GM19025 (cell line): ENCODE data around the gene ADAMTSL1.

ENCODE experiments used
- ATAC-seq: cut with Tn5 transposase; IDR thresholded peaks from one replicate; pipeline ENCODE4 v1.9.1; 2021; ENCODE audit warnings: mild to moderate bottlenecking, low read depth, moderate library complexity; ENCODE audit not compliant: unreplicated experiment

ADAMTSL1 gene

DNA sequence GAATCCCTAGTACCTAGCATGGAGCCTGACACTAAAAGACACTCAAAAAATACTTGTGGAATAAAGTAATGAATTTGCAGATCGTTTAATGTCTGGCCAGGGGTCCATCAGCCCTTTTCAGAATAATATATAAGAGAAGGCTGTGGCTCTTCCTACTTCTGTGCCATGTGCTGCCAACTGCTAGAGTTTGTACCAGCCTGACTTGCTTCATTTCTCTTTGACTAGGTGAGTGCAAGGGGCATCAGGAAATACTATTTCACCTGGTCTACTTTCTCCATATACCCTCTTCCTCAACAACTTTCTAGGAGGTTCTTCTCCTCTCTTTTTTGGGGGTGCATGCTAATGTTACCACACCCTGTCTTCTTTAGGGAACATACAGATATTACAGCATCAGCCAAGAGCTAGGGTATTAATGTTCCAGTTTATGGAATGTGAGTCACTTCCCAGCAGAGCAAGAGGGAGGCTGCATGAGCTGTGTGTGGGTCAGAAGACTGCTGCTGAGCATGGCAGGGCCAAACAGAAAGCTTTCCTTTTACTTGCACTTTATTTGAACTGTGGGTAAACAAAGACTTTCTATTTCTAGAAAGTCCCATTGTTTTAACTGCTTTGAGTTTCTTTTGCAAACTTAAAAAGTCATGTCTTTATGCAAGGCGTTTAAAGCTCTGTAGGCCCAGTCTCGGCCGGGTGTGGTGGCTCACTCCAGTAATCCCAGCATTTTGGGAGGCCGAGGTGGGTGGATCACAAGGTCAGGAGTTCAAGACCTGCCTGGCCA, 158.9 kb downstream of the ADAMTSL1 start:
- ATAC-seq = no peak

GRCh38 chr9:18636781-18637180, 162.8 kb downstream of the ADAMTSL1 start:
- ATAC-seq = no peak

GRCh38 chr9:18638371-18639249, 164.7 kb downstream of the ADAMTSL1 start:
- no peak for ATAC-seq

DNA sequence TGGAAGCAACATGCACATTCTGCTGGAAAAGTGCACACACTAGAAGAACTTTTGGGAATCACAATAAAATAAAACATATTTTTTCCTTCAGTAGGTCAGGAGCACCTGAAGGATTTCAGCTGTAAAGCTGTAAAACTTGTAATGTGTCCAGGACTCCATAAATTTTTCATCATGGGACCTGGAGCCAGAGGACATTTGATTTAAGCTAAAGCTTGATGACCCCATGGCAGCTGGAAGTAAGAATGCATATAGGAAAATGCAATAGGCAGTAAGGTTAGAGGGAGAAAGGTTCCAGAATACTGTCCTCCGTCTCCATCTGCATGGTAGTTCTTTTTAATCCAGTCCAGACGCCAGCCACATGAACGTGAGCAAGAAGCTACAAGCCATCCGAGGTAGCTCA, 166.0 kb downstream of the ADAMTSL1 start:
- no peak for ATAC-seq

DNA sequence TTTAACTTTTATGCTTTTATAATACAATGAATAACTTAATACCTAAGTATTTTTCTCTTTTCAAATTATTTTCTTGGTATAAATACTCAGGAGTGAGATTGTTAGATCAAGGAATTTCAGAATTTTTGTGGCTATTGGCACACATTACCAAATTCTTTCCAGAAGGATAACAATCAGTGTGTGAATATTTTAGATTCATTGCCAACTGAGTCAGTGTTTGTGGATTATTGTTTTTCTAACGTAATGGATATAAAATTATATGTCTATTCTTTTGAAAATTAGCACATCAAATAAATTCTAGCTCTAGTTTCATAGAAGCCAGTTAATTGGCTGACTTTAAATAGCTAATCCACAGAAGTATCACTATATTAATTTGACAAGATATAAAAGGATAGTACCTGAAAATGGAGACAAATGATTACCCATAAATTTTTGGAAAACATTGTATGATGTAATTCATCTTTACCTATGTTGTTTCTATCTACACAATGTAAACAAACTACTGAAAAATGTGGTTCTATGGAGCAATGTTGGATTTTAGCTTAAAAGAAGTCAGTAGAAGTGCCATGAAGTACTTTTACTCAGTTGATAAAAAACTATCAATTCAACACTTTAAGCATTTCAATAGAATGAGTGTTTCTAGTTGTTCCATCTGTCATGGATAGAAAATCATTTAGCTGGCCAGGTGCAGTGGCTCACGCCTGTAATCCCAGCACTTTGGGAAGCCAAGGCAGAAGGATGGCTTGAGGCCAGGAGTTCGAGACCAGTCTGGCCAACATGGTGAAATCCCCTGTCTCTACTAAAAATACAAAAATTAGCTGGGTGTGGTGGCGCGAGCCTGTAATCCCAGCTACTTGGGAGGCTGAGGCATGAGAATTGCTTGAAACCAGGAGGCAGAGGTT, 185.1 kb downstream of the ADAMTSL1 start:
- ATAC-seq = no peak

DNA sequence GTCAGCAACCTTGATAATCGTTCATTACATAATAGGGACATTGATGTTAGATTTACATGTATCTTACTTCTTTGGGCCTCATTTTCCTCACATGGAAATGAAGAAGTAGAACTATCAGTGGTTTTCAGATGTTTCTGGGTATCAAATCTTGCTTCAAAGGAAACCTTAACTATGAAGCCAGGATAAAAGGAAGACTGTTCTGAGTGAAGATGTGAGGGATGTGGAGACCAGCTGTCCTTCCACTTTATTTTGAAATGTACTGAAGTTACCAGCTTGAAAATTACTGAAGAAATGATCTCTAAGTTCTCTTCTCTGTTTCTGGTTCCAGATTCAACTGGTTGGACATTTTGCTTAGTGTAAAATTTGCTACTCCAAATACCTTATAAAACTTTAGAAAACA, 186.0 kb downstream of the ADAMTSL1 start:
- ATAC-seq = no peak

DNA sequence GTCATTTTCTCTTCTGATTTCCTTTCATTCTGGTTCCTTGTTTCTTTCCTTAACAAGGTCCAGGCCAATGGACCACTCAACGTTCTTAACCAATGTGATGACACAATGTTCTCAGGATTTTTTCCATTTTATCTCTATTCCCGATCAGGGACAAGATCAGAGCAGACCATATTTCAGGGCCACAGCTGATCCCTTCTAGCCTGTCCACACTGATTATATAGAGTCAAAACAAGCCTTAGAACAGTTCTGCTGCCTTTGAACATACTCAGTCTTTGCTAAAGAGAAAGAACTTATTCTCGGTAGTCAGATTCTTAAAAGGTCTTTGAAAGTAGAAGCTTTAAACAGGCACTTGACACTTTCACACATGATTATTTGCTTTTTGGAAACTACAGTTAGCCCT, 188.4 kb downstream of the ADAMTSL1 start:
- ATAC-seq = no peak

- ATAC-seq = no peak
Measured at GRCh38 chr9:18665947-18666346, 192.0 kb downstream of the ADAMTSL1 start.

DNA sequence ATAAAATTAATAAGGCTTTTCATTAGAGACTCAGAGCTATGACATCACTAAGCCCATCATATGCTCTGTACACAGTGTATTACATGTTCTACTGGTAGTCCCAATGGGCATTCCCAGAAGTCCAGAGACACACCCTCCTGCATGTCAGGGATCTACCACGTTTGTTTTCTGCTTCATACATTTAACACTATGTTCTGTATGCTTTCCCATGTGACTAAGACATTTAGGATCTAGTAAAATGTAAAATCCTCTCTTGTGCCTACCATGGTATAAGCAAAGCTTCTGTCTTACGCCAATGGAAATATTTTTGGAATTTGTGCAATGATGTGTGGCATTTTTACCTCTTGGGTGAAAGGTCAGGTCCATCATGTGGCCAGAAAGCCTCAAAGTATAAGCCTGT, 192.4 kb downstream of the ADAMTSL1 start:
- no peak for ATAC-seq

DNA sequence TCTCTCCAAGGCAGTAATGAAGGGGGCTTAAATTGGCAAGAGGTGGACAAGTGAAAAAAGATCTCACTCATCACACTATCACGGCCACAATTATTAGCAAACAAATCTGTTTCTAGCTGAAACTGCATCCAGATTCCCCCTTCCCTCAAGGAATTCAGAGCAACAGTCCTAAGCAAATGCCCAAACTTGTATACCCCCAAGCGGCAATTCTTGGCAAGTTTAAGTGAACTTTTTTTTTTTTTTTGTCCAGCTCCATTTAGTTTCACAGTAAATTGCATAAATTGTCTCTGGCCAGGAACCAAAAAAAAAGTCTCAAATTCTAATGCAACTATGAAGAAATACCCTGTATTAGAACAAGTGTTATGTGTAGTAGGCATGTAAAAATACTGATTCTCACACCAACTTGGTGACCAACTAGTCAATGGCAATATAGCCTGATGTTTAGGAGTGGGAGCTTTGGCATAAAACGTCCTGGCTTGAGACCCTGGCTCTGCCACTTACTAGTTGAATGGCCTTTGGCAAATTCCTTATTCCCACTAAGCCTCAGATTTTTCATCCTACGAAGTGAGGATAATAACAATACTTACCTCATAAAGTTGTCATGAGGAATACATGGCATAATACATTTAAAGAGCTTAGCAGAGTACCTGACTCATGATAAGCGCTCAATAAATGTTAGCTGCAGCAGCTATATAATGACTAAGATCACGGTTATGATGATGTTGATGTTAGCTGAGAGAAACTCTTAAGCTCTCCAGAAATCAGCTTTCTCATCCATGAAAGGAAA, 193.2 kb downstream of the ADAMTSL1 start:
- ATAC-seq = no peak

- no peak for ATAC-seq
Measured at GRCh38 chr9:18668944-18669343, 195.0 kb downstream of the ADAMTSL1 start.

DNA sequence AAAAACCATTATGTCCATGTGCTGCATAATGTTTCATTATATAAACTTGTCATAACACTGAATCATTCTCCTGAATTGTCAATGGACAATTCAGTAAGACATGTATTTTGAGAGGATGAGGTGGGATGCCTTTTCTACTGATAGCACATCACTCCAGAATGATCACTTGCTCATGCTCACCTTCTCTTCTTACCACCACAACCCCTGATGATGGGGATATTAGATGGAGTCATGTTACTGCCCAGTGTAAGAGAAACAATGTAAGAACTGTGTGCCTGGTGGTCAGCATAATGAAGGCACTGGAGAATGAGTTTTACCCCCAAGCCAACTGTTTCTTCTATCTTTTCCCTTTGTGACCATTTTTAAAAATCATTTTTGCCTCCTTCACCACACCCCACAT, 198.8 kb downstream of the ADAMTSL1 start:
- ATAC-seq = no peak

- no peak for ATAC-seq
Measured at GRCh38 chr9:18673179-18673578, 199.2 kb downstream of the ADAMTSL1 start.

- ATAC-seq = no peak
Measured at GRCh38 chr9:18675332-18675731, 201.4 kb downstream of the ADAMTSL1 start.

GRCh38 chr9:18675973-18676372, 202.0 kb downstream of the ADAMTSL1 start:
- ATAC-seq = no peak

DNA sequence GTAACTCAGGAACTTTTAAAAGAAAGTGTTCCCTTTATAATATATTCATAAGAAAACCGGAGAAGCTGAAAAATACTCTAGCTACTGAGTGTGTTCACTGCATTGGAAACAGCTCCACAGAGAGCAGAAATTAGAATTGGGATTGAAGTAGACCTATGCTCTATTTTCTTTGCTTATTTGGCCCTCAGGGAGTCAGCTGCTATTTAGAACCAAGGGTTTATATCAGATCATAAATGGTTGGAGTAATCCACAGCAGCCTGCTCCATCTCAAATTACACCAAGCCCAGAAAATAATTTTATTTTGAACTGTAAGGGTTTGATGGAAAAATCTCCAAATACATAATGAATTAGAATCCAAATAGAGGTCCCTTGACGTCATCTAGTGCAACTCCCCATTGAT, 202.6 kb downstream of the ADAMTSL1 start:
- ATAC-seq = no peak

- no peak for ATAC-seq
Measured at GRCh38 chr9:18678821-18679590, 205.1 kb downstream of the ADAMTSL1 start.

DNA sequence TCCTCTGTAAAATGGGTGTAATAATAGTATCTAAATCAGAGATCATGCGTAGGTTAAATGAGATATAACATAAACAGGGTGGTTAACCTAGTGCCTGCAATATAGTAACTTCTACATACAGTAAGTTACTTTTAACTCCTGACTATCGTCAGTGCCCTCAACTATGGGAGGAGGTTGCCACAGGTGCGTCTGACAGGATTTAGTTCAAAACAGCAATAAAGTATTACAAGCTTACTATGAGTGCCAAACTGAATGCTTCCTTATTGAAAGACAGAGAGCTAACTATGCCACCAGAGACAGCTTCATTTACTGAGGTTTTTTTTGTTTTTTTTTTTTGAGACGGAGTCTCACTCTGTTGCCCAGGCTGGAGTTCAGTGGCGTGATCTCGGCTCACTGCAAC, 209.0 kb downstream of the ADAMTSL1 start:
- ATAC-seq = no peak

GRCh38 chr9:18683312-18683711, 209.4 kb downstream of the ADAMTSL1 start:
- no peak for ATAC-seq
